Mesenchymal stem cell (in vitro differentiated cells and primary cell): Measurements from ENCODE around the gene TOX2.

ENCODE experiments used
- DNase-seq: peaks from one replicate; pipeline ENCODE4 v3.0.0-alpha.2; 2013
- H2AFZ ChIP-seq: one replicate; pipeline ENCODE4 v1.6.1; 2013; ENCODE audit warnings: low read depth, mild to moderate bottlenecking, control low read depth, inconsistent platforms, low read length, moderate library complexity
- H2AK5ac ChIP-seq: 2 replicates; pipeline ENCODE4 v1.6.1; 2013; ENCODE audit warnings: low read length, moderate library complexity, mild to moderate bottlenecking, inconsistent platforms; ENCODE audit not compliant: severe bottlenecking
- H2BK120ac ChIP-seq: one replicate; pipeline ENCODE4 v1.6.1; 2013; ENCODE audit warnings: low read depth, mild to moderate bottlenecking, inconsistent platforms, low read length, moderate library complexity
- H2BK12ac ChIP-seq, 2 experiments: one replicate each; pipeline ENCODE4 v1.6.1; 2013; ENCODE audit warnings: inconsistent platforms in 2 of 2, low read length in 2 of 2, mild to moderate bottlenecking in 2 of 2, moderate library complexity in 2 of 2, control low read depth in 1 of 2
- H2BK15ac ChIP-seq: one replicate; pipeline ENCODE4 v1.6.1; 2013; ENCODE audit warnings: mild to moderate bottlenecking, low read depth, inconsistent platforms; ENCODE audit not compliant: poor library complexity, severe bottlenecking
- H2BK5ac ChIP-seq: 2 replicates; pipeline ENCODE4 v1.6.1; 2013; ENCODE audit warnings: low read depth, mild to moderate bottlenecking, low read length, control low read depth, inconsistent platforms; ENCODE audit not compliant: poor library complexity, severe bottlenecking
- H3K14ac ChIP-seq, 2 experiments: one replicate each; pipeline ENCODE4 v1.6.1; 2013; ENCODE audit warnings: inconsistent platforms in 2 of 2, low read length in 2 of 2, control low read depth in 1 of 2, mild to moderate bottlenecking in 1 of 2, moderate library complexity in 1 of 2
- H3K18ac ChIP-seq, 2 experiments: one replicate each; pipeline ENCODE4 v1.6.1; 2013; ENCODE audit warnings: inconsistent platforms in 2 of 2, low read length in 2 of 2, control low read depth in 1 of 2, low read depth in 1 of 2, mild to moderate bottlenecking in 1 of 2
- H3K23ac ChIP-seq, 2 experiments: one replicate each; pipeline ENCODE4 v1.6.1; 2013; ENCODE audit warnings: inconsistent platforms in 2 of 2, low read length in 2 of 2, mild to moderate bottlenecking in 2 of 2, moderate library complexity in 2 of 2, control low read depth in 1 of 2
- H3K27ac ChIP-seq: 2 replicates; pipeline ENCODE4 v1.5.1; 2013; ENCODE audit warnings: mild to moderate bottlenecking, moderate library complexity, low read length, control low read depth, inconsistent platforms; ENCODE audit not compliant: poor library complexity, severe bottlenecking
- H3K27me3 ChIP-seq, 2 experiments: 2 replicates each; pipeline versions ENCODE4 v1.6.1 to v1.7.0; 2013; ENCODE audit warnings: low read length in 2 of 2, mild to moderate bottlenecking in 2 of 2, moderate library complexity in 2 of 2, control low read depth in 1 of 2, inconsistent platforms in 1 of 2; ENCODE audit not compliant: control insufficient read depth in 1 of 2, insufficient read depth in 1 of 2
- H3K36me3 ChIP-seq, 2 experiments: 2 replicates each; pipeline versions ENCODE4 v1.6.1 to v1.7.0; 2013; ENCODE audit warnings: low read length in 2 of 2, control low read depth in 1 of 2, inconsistent platforms in 1 of 2, low read depth in 1 of 2, mild to moderate bottlenecking in 1 of 2; ENCODE audit not compliant: insufficient read depth in 2 of 2, control insufficient read depth in 1 of 2
- H3K4ac ChIP-seq, 2 experiments: one replicate each; pipeline ENCODE4 v1.6.1; 2013; ENCODE audit warnings: inconsistent platforms in 2 of 2, low read length in 2 of 2, mild to moderate bottlenecking in 2 of 2, moderate library complexity in 2 of 2, control low read depth in 1 of 2, low read depth in 1 of 2
- H3K4me1 ChIP-seq: 2 replicates; pipeline ENCODE4 v1.6.1; 2013; ENCODE audit warnings: low read depth, low read length, control low read depth; ENCODE audit not compliant: control insufficient read depth, insufficient read depth
- H3K4me2 ChIP-seq: 2 replicates; pipeline ENCODE4 v1.6.1; 2013; ENCODE audit warnings: low read length, mild to moderate bottlenecking, inconsistent platforms; ENCODE audit not compliant: poor library complexity, severe bottlenecking
- H3K4me3 ChIP-seq, 2 experiments: 2 replicates each; pipeline versions ENCODE4 v1.5.1 to v1.7.0; 2013; ENCODE audit warnings: low read length in 2 of 2, mild to moderate bottlenecking in 2 of 2, control low read depth in 1 of 2, low read depth in 1 of 2; ENCODE audit not compliant: insufficient read depth in 1 of 2
- H3K79me1 ChIP-seq: replicated peaks from 2 replicates; pipeline ENCODE4 v1.6.1; 2013; ENCODE audit warnings: mild to moderate bottlenecking, control low read depth, low read length, inconsistent platforms; ENCODE audit not compliant: poor library complexity, severe bottlenecking
- H3K9ac ChIP-seq: 2 replicates; pipeline ENCODE4 v1.7.0; 2013; ENCODE audit warnings: mild to moderate bottlenecking, low read length, moderate library complexity
- H3K9me3 ChIP-seq: 2 replicates; pipeline ENCODE4 v1.7.0; 2013; ENCODE audit warnings: mild to moderate bottlenecking, low read length; ENCODE audit not compliant: control insufficient read depth
- H4K8ac ChIP-seq: one replicate; pipeline ENCODE4 v1.6.1; 2013; ENCODE audit warnings: inconsistent platforms, mild to moderate bottlenecking, low read length, moderate library complexity
- H4K91ac ChIP-seq: one replicate; pipeline ENCODE4 v1.6.1; 2013; ENCODE audit warnings: mild to moderate bottlenecking, low read length, inconsistent platforms
- WGBS: methylation state at CpG from one replicate; pipeline ENCODE4 v1.1.7; 2013; ENCODE audit warnings: mixed read lengths; 5-methylcytosine and 5-hydroxymethylcytosine counted together

TOX2 gene

DNA sequence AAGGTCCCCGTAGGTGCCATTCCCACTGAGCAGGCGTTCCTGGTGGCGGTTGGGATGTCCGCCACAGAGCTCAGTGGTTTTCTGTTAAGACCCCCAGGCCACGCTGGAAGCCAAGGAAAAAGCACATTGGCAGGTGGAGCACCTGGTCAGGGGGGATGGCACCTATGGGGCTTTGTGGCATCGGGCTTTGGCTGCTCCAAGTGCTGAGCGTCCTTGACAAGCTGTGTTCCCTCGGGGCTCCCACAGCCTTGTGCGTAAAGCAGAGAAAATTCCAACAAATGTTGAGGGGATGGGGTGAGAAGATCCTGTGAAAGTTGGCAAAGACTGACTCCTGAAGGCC, 137.0 kb downstream of the TOX2 start:
- H2AFZ ChIP-seq, result no peak overlapping the region
- no peak overlapping the region for H4K91ac ChIP-seq
- H3K4me3 ChIP-seq, result no peak overlapping the region
- no peak overlapping the region for H2BK120ac ChIP-seq
- peaks cover 28% of the 10 kb centered on the region for H3K9me3 ChIP-seq
- no peak overlapping the region for H3K27ac ChIP-seq
- H3K4ac ChIP-seq, result no peak overlapping the region
- no peaks in the 10 kb centered on the region for H3K79me1 ChIP-seq
- 95% methylated on average over 9 of the region's 9 CpGs for WGBS
- peaks cover 0 to 19% of the 10 kb centered on the region in 2 experiments for H3K27me3 ChIP-seq
- no peaks in the 10 kb centered on the region for H3K4me1 ChIP-seq
- DNase-seq, result no peak
- H3K36me3 ChIP-seq, result peaks cover 0 to 15% of the 10 kb centered on the region in 2 experiments
- H2AK5ac ChIP-seq, result no peak overlapping the region
- H3K4me2 ChIP-seq, result no peak overlapping the region
- H3K18ac ChIP-seq, result no peak overlapping the region
- no peak overlapping the region for H3K9ac ChIP-seq
- H3K14ac ChIP-seq, result no peak overlapping the region
- H4K8ac ChIP-seq, result no peak overlapping the region
- H2BK12ac ChIP-seq, result no peak overlapping the region
- no peak overlapping the region for H3K23ac ChIP-seq
- no peak overlapping the region for H2BK15ac ChIP-seq
- no peak overlapping the region for H2BK5ac ChIP-seq

DNA sequence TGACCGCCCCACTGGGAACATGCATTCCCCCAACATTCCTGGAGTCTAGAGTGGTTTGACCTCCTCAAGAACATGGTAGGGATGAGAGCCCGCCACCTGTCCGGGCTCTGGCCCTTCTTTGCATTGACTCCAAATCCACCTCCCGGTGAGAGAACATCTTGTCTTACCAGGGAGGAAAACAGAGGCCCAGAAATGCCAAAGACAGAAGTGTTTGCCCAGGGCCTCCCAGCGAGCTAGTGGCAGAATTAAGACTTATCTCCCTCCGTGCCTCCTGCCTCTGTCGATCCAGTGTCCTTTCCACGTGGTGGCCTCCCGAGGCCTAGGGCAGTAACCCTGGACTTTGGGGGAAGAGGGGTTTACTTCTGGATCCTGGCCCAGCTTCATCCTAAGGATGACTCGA, 137.5 kb downstream of the TOX2 start:
- H3K27me3 ChIP-seq, result peaks cover 0 to 19% of the 10 kb centered on the region in 2 experiments
- H2BK12ac ChIP-seq, result no peak overlapping the region
- H2BK15ac ChIP-seq, result no peak overlapping the region
- H3K9me3 ChIP-seq, result peaks cover 33% of the 10 kb centered on the region
- H2AFZ ChIP-seq, result no peak overlapping the region
- H3K27ac ChIP-seq, result no peak overlapping the region
- no peak for DNase-seq
- no peak overlapping the region for H2BK5ac ChIP-seq
- H3K4me2 ChIP-seq, result no peak overlapping the region
- no peak overlapping the region for H2BK120ac ChIP-seq
- no peaks in the 10 kb centered on the region for H3K79me1 ChIP-seq
- no peak overlapping the region for H4K8ac ChIP-seq
- H3K4me3 ChIP-seq, result no peak overlapping the region
- no peak overlapping the region for H4K91ac ChIP-seq
- H3K4ac ChIP-seq, result no peak overlapping the region
- H3K36me3 ChIP-seq, result peaks cover 0 to 15% of the 10 kb centered on the region in 2 experiments
- no peak overlapping the region for H3K18ac ChIP-seq
- H3K9ac ChIP-seq, result no peak overlapping the region
- no peak overlapping the region for H2AK5ac ChIP-seq
- H3K23ac ChIP-seq, result no peak overlapping the region
- over 99% methylated on average over 10 of the region's 10 CpGs for WGBS
- no peak overlapping the region for H3K14ac ChIP-seq
- no peaks in the 10 kb centered on the region for H3K4me1 ChIP-seq

DNA sequence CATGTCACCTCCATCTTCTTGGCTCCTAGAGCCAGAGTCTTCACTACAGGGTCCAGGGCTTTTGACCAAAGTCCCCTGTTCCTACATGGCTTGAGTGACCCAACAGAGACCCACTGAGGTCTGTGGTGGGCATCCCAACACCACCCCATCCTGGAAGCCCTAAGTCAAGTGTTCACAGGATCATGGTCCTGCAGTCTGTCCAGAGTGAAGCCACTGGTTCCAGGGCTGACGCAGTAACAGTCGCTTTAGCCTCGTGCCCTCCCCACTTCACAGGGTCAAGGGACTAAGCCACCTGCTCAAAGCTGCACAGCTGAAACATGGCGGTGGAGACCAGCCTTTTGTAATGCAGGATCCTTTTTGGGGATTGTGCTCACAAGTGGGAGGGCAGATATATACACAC, 138.4 kb downstream of the TOX2 start:
- H3K27me3 ChIP-seq, result peaks cover 0 to 24% of the 10 kb centered on the region in 2 experiments
- WGBS, result 100% methylated on average over 4 of the region's 4 CpGs
- no peak overlapping the region for H4K91ac ChIP-seq

DNA sequence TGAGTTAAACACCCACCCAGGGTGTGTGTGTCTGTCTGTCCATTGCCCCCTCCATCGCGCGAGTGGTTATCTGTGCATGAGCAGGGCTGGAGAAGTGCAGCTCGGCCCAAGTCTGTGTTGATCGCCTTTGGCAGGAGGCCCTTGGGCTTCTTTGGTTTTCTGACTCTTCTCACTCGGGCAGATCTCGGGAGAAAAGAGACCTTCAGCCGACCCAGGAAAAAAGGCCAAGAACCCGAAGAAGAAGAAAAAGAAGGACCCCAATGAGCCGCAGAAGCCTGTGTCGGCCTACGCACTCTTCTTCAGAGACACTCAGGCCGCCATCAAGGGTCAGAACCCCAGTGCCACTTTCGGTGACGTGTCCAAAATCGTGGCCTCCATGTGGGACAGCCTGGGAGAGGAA, 139.5 kb downstream of the TOX2 start:
- no peak overlapping the region for H4K91ac ChIP-seq
- H3K9me3 ChIP-seq, result peaks cover 39% of the 10 kb centered on the region
- peaks cover 0 to 31% of the 10 kb centered on the region in 2 experiments for H3K27me3 ChIP-seq
- H2AFZ ChIP-seq, result no peak overlapping the region
- H3K4me2 ChIP-seq, result no peak overlapping the region
- no peak overlapping the region for H3K4ac ChIP-seq
- H3K9ac ChIP-seq, result no peak overlapping the region
- H3K18ac ChIP-seq, result no peak overlapping the region
- H3K23ac ChIP-seq, result no peak overlapping the region
- WGBS, result 97% methylated on average over 16 of the region's 16 CpGs
- no peak overlapping the region for H3K27ac ChIP-seq
- no peak overlapping the region for H2BK15ac ChIP-seq
- H4K8ac ChIP-seq, result no peak overlapping the region
- H2BK5ac ChIP-seq, result no peak overlapping the region
- H3K4me1 ChIP-seq, result no peaks in the 10 kb centered on the region
- DNase-seq, result no peak
- H2BK120ac ChIP-seq, result no peak overlapping the region
- H3K4me3 ChIP-seq, result no peak overlapping the region
- no peaks in the 10 kb centered on the region for H3K79me1 ChIP-seq
- no peak overlapping the region for H2AK5ac ChIP-seq
- H3K36me3 ChIP-seq, result peaks cover 0 to 15% of the 10 kb centered on the region in 2 experiments
- H3K14ac ChIP-seq, result no peak overlapping the region
- no peak overlapping the region for H2BK12ac ChIP-seq

More for the DNA sequence above, 138.4 kb downstream of the TOX2 start:
- no peak overlapping the region for H2BK5ac ChIP-seq
- no peak overlapping the region for H3K14ac ChIP-seq
- H2AK5ac ChIP-seq, result no peak overlapping the region
- no peak overlapping the region for H2BK12ac ChIP-seq
- no peak for DNase-seq
- no peak overlapping the region for H2BK120ac ChIP-seq
- peaks cover 0 to 15% of the 10 kb centered on the region in 2 experiments for H3K36me3 ChIP-seq
- H3K4me1 ChIP-seq, result no peaks in the 10 kb centered on the region
- H3K4me2 ChIP-seq, result no peak overlapping the region
- H3K23ac ChIP-seq, result no peak overlapping the region
- H3K18ac ChIP-seq, result no peak overlapping the region
- H3K9ac ChIP-seq, result no peak overlapping the region
- H2BK15ac ChIP-seq, result no peak overlapping the region
- no peak overlapping the region for H3K27ac ChIP-seq
- no peak overlapping the region for H3K4ac ChIP-seq
- H2AFZ ChIP-seq, result no peak overlapping the region
- H3K9me3 ChIP-seq, result peaks cover 39% of the 10 kb centered on the region
- no peak overlapping the region for H4K8ac ChIP-seq
- H3K79me1 ChIP-seq, result no peaks in the 10 kb centered on the region
- H3K4me3 ChIP-seq, result peak overlapping the region in 1 of 2 experiments; percentile 22
